Left lung (tissue), 10 donors: ENCODE results near the gene ZNF738. TPM values are rescaled to one million over a fixed set of nuclear protein-coding genes. Genes with fewer than 3 reads are reported as not detected.

ENCODE experiments used
- ATAC-seq: fragments of 200-7000 bp; cut with Tn5 transposase; one replicate; pipeline ENCODE4 v1.9.1; 2020; ENCODE audit warnings: moderate library complexity
- DNase-seq, 4 donors: peaks; one replicate each; pipeline ENCODE4 v3.0.0-alpha.2; 2013 to 2020
- H3K27ac ChIP-seq, 2 donors: fragments of 200-600 bp; sonication (generic) in 1 of 2; one replicate each; pipeline versions ENCODE4 v1.5.0 to v1.8.0; 2020 to 2021
- H3K27me3 ChIP-seq, 2 donors: fragments of 200-600 bp; sonication (generic) in 1 of 2; one replicate each; pipeline versions ENCODE4 v1.5.0 to v1.8.0; 2020 to 2021
- H3K36me3 ChIP-seq, 2 donors: fragments of 200-600 bp; sonication (generic) in 1 of 2; one replicate each; pipeline versions ENCODE4 v1.5.0 to v1.8.0; 2020 to 2021
- H3K4me1 ChIP-seq, 2 donors: fragments of 200-600 bp; one replicate each; pipeline ENCODE4 v1.8.0; 2021
- H3K4me3 ChIP-seq, 2 donors: fragments of 200-600 bp; sonication (generic) in 1 of 2; one replicate each; pipeline versions ENCODE4 v1.5.0 to v1.8.0; 2020 to 2021; ENCODE audit warnings: mild to moderate bottlenecking in 1 of 2
- H3K9me3 ChIP-seq, 2 donors: fragments of 200-600 bp; sonication (generic) in 1 of 2; one replicate each; pipeline versions ENCODE4 v1.5.0 to v1.8.0; 2020 to 2021
- CTCF ChIP-seq, 2 donors: fragments of 200-600 bp; sonication (generic) in 1 of 2; IDR thresholded peaks; one replicate each; pipeline versions ENCODE4 v1.5.0 to v1.8.0; 2021; ENCODE audit warnings: antibody characterized with exemption in 2 of 2
- intact Hi-C, 2 donors: fragments of 100-400 bp; cut with DNase I; formaldehyde crosslinking; loops; one replicate each; pipeline versions ENCODE4 v1.11.2 to v1.14.2; 2022
- polyA plus RNA-seq, 6 donors: library from polyadenylated mRNA; unstranded; fragments of 120-200 nt; gene quantifications; one replicate each; pipeline ENCODE4 v1.2.1, GENCODE V29; 2013; ENCODE audit not compliant: insufficient read length in 6 of 6
- total RNA-seq, 2 donors: library from RNA; stranded (reverse); fragmentation: NEBNext Ultra II Directional; extraction: Animal tissue kit (Norgen Biotek cat#: 25700); gene quantifications; one replicate each; pipeline ENCODE4 v1.2.1, GENCODE V29; 2021
- donor health status: DM: no; HTN: yes; CAD: no.
- donor health status: DM: no; HTN: no; CAD: no.

The ZNF738 gene
- total and polyA plus RNA-seq, 8 donors: 7.2 to 46.2 (median 36.6) TPM

GRCh38 chr19:21410166-21410565, 51.4 kb downstream of the ZNF738 start:
- intact Hi-C loops: no loop called here
- no peak overlapping the region for H3K27ac ChIP-seq
- no peaks in the 10 kb centered on the region for H3K27me3 ChIP-seq
- no peak overlapping the region for H3K4me3 ChIP-seq
- peaks cover 0 to 62% of the 10 kb centered on the region in 2 donors for H3K9me3 ChIP-seq
- H3K36me3 ChIP-seq: peaks cover 0 to 96% of the 10 kb centered on the region in 2 donors
- H3K4me1 ChIP-seq: no peaks in the 10 kb centered on the region
- DNase-seq (no peak), ATAC-seq (no peak)
- no peak for TF ChIP-seq CTCF (IDR thresholded peaks at IDR 0.05)

- intact Hi-C loops: no loop called here
- Histone ChIP-seq H3K4me1 (no peaks in the 10 kb centered on the region), H3K27ac (no peak overlapping the region), H3K27me3 (no peaks in the 10 kb centered on the region), H3K4me3 (no peak overlapping the region), H3K9me3 (peaks cover 3 to 98% of the 10 kb centered on the region in 2 donors), H3K36me3 (peaks cover 0 to 60% of the 10 kb centered on the region in 2 donors)
- ATAC-seq (no peak), DNase-seq (no peak)
- TF ChIP-seq CTCF (IDR thresholded peaks at IDR 0.05): no peak
Measured at GRCh38 chr19:21422244-21422643, 63.4 kb downstream of the ZNF738 start.

GRCh38 chr19:21423057-21424041, 64.5 kb downstream of the ZNF738 start:
- H3K9me3 ChIP-seq: peaks cover 3 to 98% of the 10 kb centered on the region in 2 donors
- intact Hi-C loops: no loop called here
- no peak for TF ChIP-seq CTCF (IDR thresholded peaks at IDR 0.05)

More at GRCh38 chr19:21423057-21424041, 64.5 kb downstream of the ZNF738 start:
- Histone ChIP-seq H3K36me3 (peaks cover 0 to 49% of the 10 kb centered on the region in 2 donors), H3K27me3 (no peaks in the 10 kb centered on the region), H3K27ac (no peak overlapping the region), H3K4me3 (no peak overlapping the region), H3K4me1 (no peaks in the 10 kb centered on the region)
- no peak for DNase-seq
- no peak for ATAC-seq

Other genes with a start within 250 kb of the ZNF738 start
- 10 to 100 TPM; 27.3 to 28.7 TPM for gene ZNF431, start 217.0 kb upstream of the ZNF738 start, total RNA-seq
- 10 to 100 TPM; 30.4 to 46.3 (median 40.0) TPM for gene ZNF431, start 217.0 kb upstream of the ZNF738 start, polyA plus RNA-seq
- gene ZNF708, start 29.6 kb upstream of the ZNF738 start, total RNA-seq: 10 to 100 TPM; 10.6 to 11.6 TPM
- 10 to 100 TPM; 20.9 to 23.5 (median 23.1) TPM for gene ZNF708, start 29.6 kb upstream of the ZNF738 start, polyA plus RNA-seq
- gene ZNF493, start 38.1 kb downstream of the ZNF738 start, total RNA-seq: 10 to 100 TPM; 18.7 to 28.0 TPM
- gene ZNF493, start 38.1 kb downstream of the ZNF738 start, polyA plus RNA-seq: 10 to 100 TPM; 29.9 to 90.2 (median 34.0) TPM
- gene ZNF429, start 146.6 kb downstream of the ZNF738 start, total RNA-seq: 10 to 100 TPM; 12.5 to 19.6 TPM
- gene ZNF429, start 146.6 kb downstream of the ZNF738 start, polyA plus RNA-seq: 10 to 100 TPM; 25.3 to 31.7 (median 27.3) TPM